HFFc6 (cell line): Measurements from ENCODE around the gene ANKH. TPM values are rescaled to one million over a fixed set of nuclear protein-coding genes. Genes with fewer than 3 reads are reported as not detected.
"Not testable (repeated sequence)": the region's sequence is repeated elsewhere in the genome, so short reads cannot be mapped to it uniquely, and the experiment has no call there.

Source experiments
- DNase-seq: peaks from one replicate; pipeline ENCODE4 v3.0.0-alpha.2; 2018
- H3K27ac Mint-ChIP-seq: 2 replicates; pipeline ENCODE4 v1.8.0; 2020; ENCODE audit warnings: mild to moderate bottlenecking, mixed read lengths
- H3K27me3 Mint-ChIP-seq: 2 replicates; pipeline ENCODE4 v1.8.0; 2021; ENCODE audit warnings: mild to moderate bottlenecking, moderate library complexity, mixed read lengths; ENCODE audit not compliant: insufficient read depth
- H3K36me3 Mint-ChIP-seq: 2 replicates; pipeline ENCODE4 v1.8.0; 2021; ENCODE audit warnings: low read depth, mixed read lengths
- H3K4me1 Mint-ChIP-seq: 2 replicates; pipeline ENCODE4 v1.8.0; 2020; ENCODE audit warnings: low read depth, mixed read lengths
- H3K4me3 Mint-ChIP-seq: 2 replicates; pipeline ENCODE4 v1.8.0; 2020; ENCODE audit warnings: mild to moderate bottlenecking, moderate library complexity, mixed read lengths
- H3K9me3 Mint-ChIP-seq: 2 replicates; pipeline ENCODE4 v1.8.0; 2020; ENCODE audit warnings: mild to moderate bottlenecking, mixed read lengths
- CTCF ChIP-seq: fragments of 200-600 bp; sonication (generic); IDR thresholded peaks from 2 replicates; pipeline ENCODE4 v1.5.0; 2021; ENCODE audit warnings: antibody characterized with exemption, mild to moderate bottlenecking
- total RNA-seq, 6 experiments: library from RNA; stranded (reverse); fragmentation: NEBNext Ultra II Directional; extraction: Animal tissue kit (Norgen Biotek cat#: 25700); gene quantifications; 2 replicates in 1 of 6; 3 replicates in 5 of 6; pipeline ENCODE4 v1.2.3, GENCODE V29; 2021

Gene ANKH
- total RNA-seq, 6 experiments from 2014 or later = 32.5 to 35.7 (median 33.0) TPM

- Mint-ChIP-seq H3K27ac (no peak overlapping the region), H3K4me1 (peaks cover 27% of the 10 kb centered on the region)
These were observed 69.8 kb downstream of the ANKH start for GRCh38 chr5:14801792-14802191.

DNA sequence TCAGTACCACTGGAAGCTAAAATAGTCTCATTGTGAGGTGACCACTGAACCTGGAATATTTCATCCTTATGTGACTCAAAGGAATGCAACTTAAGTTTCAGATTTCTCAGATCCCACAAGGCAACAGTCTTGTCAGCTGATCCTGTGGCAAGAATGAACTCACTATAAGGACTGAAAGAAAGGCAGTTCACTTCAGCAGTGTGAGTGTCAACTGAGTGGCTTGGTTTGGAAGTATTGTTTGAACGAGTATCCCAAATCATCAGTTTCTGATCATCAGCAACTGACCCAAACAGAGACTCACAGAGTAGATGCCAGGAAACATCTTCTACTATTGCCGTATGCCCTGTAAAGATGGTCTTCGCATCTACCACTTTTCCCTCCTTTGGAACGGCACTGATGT is 74.2 kb downstream of the ANKH start:
- H3K9me3 Mint-ChIP-seq, H3K4me3 Mint-ChIP-seq, H3K36me3 Mint-ChIP-seq, H3K27me3 Mint-ChIP-seq: not testable (repeated sequence)
- DNase-seq = peak; percentile 40
- H3K27ac Mint-ChIP-seq = peak overlapping the region; percentile 58
- peaks cover 14% of the 10 kb centered on the region for H3K4me1 Mint-ChIP-seq

More at GRCh38 chr5:14801792-14802191, 69.8 kb downstream of the ANKH start:
- Mint-ChIP-seq H3K27me3 (peaks cover 4% of the 10 kb centered on the region; the same call in 1 of the 2 replicates), H3K4me3 (no peak overlapping the region), H3K36me3 (peaks cover 5% of the 10 kb centered on the region; the same call in 1 of the 2 replicates), H3K9me3 (no peaks in the 10 kb centered on the region)
- DNase-seq = no peak
- TF ChIP-seq CTCF = no peak

DNA sequence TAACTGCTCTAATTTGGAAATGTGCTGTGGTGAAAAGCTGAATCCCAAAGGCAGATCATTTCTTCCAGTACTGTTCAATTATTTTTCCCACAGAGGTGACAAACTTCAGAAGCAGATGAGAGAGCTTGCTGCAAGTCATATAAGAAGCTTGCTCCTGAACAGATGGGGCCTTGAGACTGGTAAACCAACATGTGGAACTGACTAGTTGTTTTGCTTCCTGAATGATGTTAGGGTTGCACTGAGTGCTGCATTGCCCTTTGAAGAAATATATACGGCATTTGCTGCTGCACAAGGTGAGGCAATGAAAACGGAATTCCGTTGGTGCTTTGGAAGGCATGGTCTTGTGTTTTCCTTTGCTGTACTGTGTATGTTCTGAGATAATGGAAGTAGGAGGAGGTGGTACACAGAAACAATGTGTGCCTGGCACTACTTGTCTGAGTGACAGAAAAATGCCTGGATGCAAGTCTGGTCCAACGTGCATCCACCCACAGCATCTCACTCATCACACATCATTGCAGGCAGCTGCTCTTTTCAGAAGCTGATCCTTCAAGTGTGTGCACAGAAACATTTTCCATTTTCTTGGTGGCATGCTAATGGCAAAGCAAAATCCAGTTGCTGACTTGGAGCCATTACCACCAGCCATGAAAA is 76.9 kb downstream of the ANKH start:
- H3K4me1 Mint-ChIP-seq = peaks cover 22% of the 10 kb centered on the region
- H3K36me3 Mint-ChIP-seq = no peaks in the 10 kb centered on the region
- no peak for TF ChIP-seq CTCF
- no peak overlapping the region for H3K27ac Mint-ChIP-seq
- no peak for DNase-seq
- H3K27me3 Mint-ChIP-seq = no peaks in the 10 kb centered on the region; the same call in 1 of the 2 replicates
- H3K4me3 Mint-ChIP-seq = no peak overlapping the region
- no peaks in the 10 kb centered on the region for H3K9me3 Mint-ChIP-seq

DNA sequence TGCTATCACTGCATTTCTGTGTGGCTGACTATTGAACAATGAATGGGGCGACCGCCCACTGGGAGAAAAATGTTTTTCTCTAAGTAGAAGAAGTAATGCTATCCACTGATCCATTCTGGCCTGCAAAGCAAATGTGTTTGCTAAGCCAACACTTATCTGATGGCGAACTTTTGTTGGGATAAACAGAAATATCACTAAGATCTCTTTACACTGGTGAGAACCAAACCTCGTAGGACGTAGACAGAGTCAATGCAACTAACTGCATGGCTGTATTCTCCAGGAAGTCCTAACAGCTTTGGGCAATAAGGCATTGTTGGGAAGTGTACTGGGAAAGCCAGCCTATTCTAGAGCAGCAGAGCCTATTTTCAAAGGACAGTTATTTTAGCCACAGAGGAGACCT is 77.7 kb downstream of the ANKH start:
- DNase-seq = no peak
- H3K27me3 Mint-ChIP-seq = no peaks in the 10 kb centered on the region; the same call in 1 of the 2 replicates
- H3K27ac Mint-ChIP-seq = no peak overlapping the region
- no peak for TF ChIP-seq CTCF
- no peaks in the 10 kb centered on the region for H3K9me3 Mint-ChIP-seq
- H3K4me3 Mint-ChIP-seq = no peak overlapping the region
- H3K4me1 Mint-ChIP-seq = peaks cover 22% of the 10 kb centered on the region
- H3K36me3 Mint-ChIP-seq = no peaks in the 10 kb centered on the region

- no peaks in the 10 kb centered on the region; the same call in 1 of the 2 replicates for H3K27me3 Mint-ChIP-seq
- H3K9me3 Mint-ChIP-seq = no peaks in the 10 kb centered on the region
- H3K4me1 Mint-ChIP-seq = peaks cover 8% of the 10 kb centered on the region
- no peak overlapping the region for H3K27ac Mint-ChIP-seq
- no peaks in the 10 kb centered on the region for H3K36me3 Mint-ChIP-seq
- H3K4me3 Mint-ChIP-seq = no peak overlapping the region
- DNase-seq = no peak
- TF ChIP-seq CTCF = no peak
These were observed 80.7 kb downstream of the ANKH start for GRCh38 chr5:14790911-14791310.

DNA sequence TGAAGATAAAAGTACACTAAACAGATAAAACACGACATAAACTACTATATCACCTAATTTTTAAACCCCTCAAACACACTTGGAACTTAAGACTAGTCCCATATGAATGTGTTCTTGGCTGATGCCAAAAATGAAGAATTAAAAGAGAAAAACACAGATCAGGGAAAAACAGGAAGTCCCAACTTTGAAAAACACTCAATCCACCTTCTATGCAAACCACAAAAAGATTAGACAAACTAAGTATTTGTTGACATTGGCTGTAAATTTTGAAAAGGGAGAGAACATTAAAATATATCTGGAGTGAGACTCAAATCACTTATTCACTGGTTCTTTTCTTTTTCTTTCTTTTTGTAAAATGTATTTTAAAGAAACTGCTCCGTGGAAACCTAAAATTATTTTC is 81.4 kb downstream of the ANKH start:
- no peaks in the 10 kb centered on the region for H3K27me3 Mint-ChIP-seq
- peaks cover 8% of the 10 kb centered on the region for H3K4me1 Mint-ChIP-seq
- H3K9me3 Mint-ChIP-seq = no peaks in the 10 kb centered on the region
- no peak overlapping the region for H3K4me3 Mint-ChIP-seq
- TF ChIP-seq CTCF = no peak
- H3K36me3 Mint-ChIP-seq = peaks cover 2% of the 10 kb centered on the region
- H3K27ac Mint-ChIP-seq = no peak overlapping the region
- no peak for DNase-seq
